HCT116 (cell line): ENCODE measurements around the gene HNF4A.

Source experiments
- CTCF ChIP-seq, 3 experiments: fragments of 200-600 bp in 1 of 3; sonication (generic) in 1 of 3; IDR thresholded peaks in 2 of 3; conservative IDR thresholded peaks in 1 of 3; 2 replicates each; pipeline ENCODE4 v1.5.1; 2012 to 2017; ENCODE audit warnings: low read depth in 2 of 3, low read length in 2 of 3, antibody characterized with exemption in 1 of 3, borderline replicate concordance in 1 of 3, control low read depth in 1 of 3, mild to moderate bottlenecking in 1 of 3, mixed read lengths in 1 of 3, mixed run types in 1 of 3, moderate library complexity in 1 of 3; ENCODE audit not compliant: insufficient read depth in 1 of 3
- EZH2phosphoT487 ChIP-seq: fragments of 200-600 bp; IDR thresholded peaks from 2 replicates; pipeline ENCODE4 v1.6.1; 2018; ENCODE audit warnings: antibody characterized with exemption, borderline replicate concordance
- MAX ChIP-seq: IDR thresholded peaks from 2 replicates; pipeline ENCODE4 v1.6.1; 2012
- POLR2A ChIP-seq: IDR thresholded peaks from 2 replicates; pipeline ENCODE4 v1.7.0; 2011; ENCODE audit warnings: borderline replicate concordance; ENCODE audit not compliant: insufficient read depth, insufficient read length; ENCODE audit errors: extremely low read depth
- REST ChIP-seq: IDR thresholded peaks from 2 replicates; pipeline ENCODE4 v1.6.1; 2012; ENCODE audit warnings: low read depth

GRCh38 chr20:44411757-44412401 lies 56.4 kb downstream of the HNF4A start:
- TF ChIP-seq POLR2A: no peak
- TF ChIP-seq MAX: no peak
- TF ChIP-seq CTCF (IDR thresholded peaks at IDR 0.05 in 2 of 3, conservative IDR thresholded peaks at IDR 0.05 in 1 of 3; ENCODE audit: borderline replicate concordance in 1 of 3, insufficient read depth in 1 of 3, low read depth in 2 of 3, low read length in 2 of 3): no peak
- TF ChIP-seq EZH2phosphoT487: no peak
- no peak for TF ChIP-seq REST
